HEK293 (cell line): ENCODE measurements around the gene MPDU1.

Experiments used
- AEBP2 ChIP-seq: fragments of 450-650 bp; formaldehyde crosslinking; IDR thresholded peaks from 2 replicates; pipeline ENCODE4 v1.5.1; 2016; ENCODE audit warnings: missing biosample characterization, missing genetic modification characterization, borderline replicate concordance
- GLI4 ChIP-seq: fragments of 450-650 bp; formaldehyde crosslinking; IDR thresholded peaks from 2 replicates; pipeline ENCODE4 v1.5.1; 2016; ENCODE audit warnings: missing biosample characterization, missing genetic modification characterization
- GLIS1 ChIP-seq: fragments of 450-650 bp; formaldehyde crosslinking; IDR thresholded peaks from 2 replicates; pipeline ENCODE4 v1.5.1; 2016; ENCODE audit warnings: missing biosample characterization, missing genetic modification characterization
- REPIN1 ChIP-seq: fragments of 450-650 bp; formaldehyde crosslinking; IDR thresholded peaks from 2 replicates; pipeline ENCODE4 v1.5.1; 2017; ENCODE audit warnings: missing biosample characterization, missing genetic modification characterization, low read depth
- SALL2 ChIP-seq: fragments of 450-650 bp; formaldehyde crosslinking; IDR thresholded peaks from 2 replicates; pipeline ENCODE4 v1.5.0; 2017; ENCODE audit warnings: missing biosample characterization, mild to moderate bottlenecking, missing genetic modification characterization, borderline replicate concordance
- SCRT1 ChIP-seq: fragments of 450-650 bp; formaldehyde crosslinking; IDR thresholded peaks from 2 replicates; pipeline ENCODE4 v1.5.1; 2016; ENCODE audit warnings: missing biosample characterization, missing genetic modification characterization, borderline replicate concordance
- TCF7L2 ChIP-seq: IDR thresholded peaks from 2 replicates; pipeline ENCODE4 v1.6.1; 2011; ENCODE audit warnings: low read depth, mild to moderate bottlenecking, inconsistent platforms, low read length, moderate library complexity, borderline replicate concordance
- ZBTB10 ChIP-seq: fragments of 450-650 bp; formaldehyde crosslinking; IDR thresholded peaks from 2 replicates; pipeline ENCODE4 v1.5.1; 2016; ENCODE audit warnings: missing biosample characterization, missing genetic modification characterization
- ZBTB11 ChIP-seq: fragments of 450-650 bp; formaldehyde crosslinking; conservative IDR thresholded peaks from 2 replicates; pipeline ENCODE4 v1.5.1; 2016; ENCODE audit warnings: low read depth, missing biosample characterization, missing genetic modification characterization
- ZBTB7A ChIP-seq: fragments of 450-650 bp; formaldehyde crosslinking; IDR thresholded peaks from 2 replicates; pipeline ENCODE4 v1.5.1; 2016; ENCODE audit warnings: low read depth, missing biosample characterization, missing genetic modification characterization
- ZFP3 ChIP-seq: fragments of 450-650 bp; formaldehyde crosslinking; IDR thresholded peaks from 2 replicates; pipeline ENCODE4 v1.5.1; 2016; ENCODE audit warnings: low read depth, missing biosample characterization, missing genetic modification characterization
- ZNF146 ChIP-seq: fragments of 450-650 bp; formaldehyde crosslinking; IDR thresholded peaks from 2 replicates; pipeline ENCODE4 v1.5.1; 2016; ENCODE audit warnings: missing biosample characterization, missing genetic modification characterization
- ZNF202 ChIP-seq: fragments of 450-650 bp; formaldehyde crosslinking; IDR thresholded peaks from 2 replicates; pipeline ENCODE4 v1.5.1; 2016; ENCODE audit warnings: missing biosample characterization, missing genetic modification characterization, borderline replicate concordance
- ZNF223 ChIP-seq: fragments of 450-650 bp; formaldehyde crosslinking; IDR thresholded peaks from 2 replicates; pipeline ENCODE4 v1.5.1; 2016; ENCODE audit warnings: missing biosample characterization, missing genetic modification characterization
- ZNF280C ChIP-seq: fragments of 450-650 bp; formaldehyde crosslinking; IDR thresholded peaks from 2 replicates; pipeline ENCODE4 v1.5.1; 2016; ENCODE audit warnings: missing biosample characterization, missing genetic modification characterization
- ZNF292 ChIP-seq: fragments of 450-650 bp; formaldehyde crosslinking; IDR thresholded peaks from 2 replicates; pipeline ENCODE4 v1.5.1; 2016; ENCODE audit warnings: low read depth, missing biosample characterization, missing genetic modification characterization, borderline replicate concordance
- ZNF324 ChIP-seq: fragments of 450-650 bp; formaldehyde crosslinking; IDR thresholded peaks from 2 replicates; pipeline ENCODE4 v1.5.1; 2016; ENCODE audit warnings: missing biosample characterization, missing genetic modification characterization
- ZNF596 ChIP-seq: fragments of 450-650 bp; IDR thresholded peaks from 2 replicates; pipeline ENCODE4 v1.5.0; 2018; ENCODE audit warnings: missing biosample characterization, mild to moderate bottlenecking, missing genetic modification characterization, moderate library complexity
- ZNF621 ChIP-seq: fragments of 450-650 bp; formaldehyde crosslinking; IDR thresholded peaks from 2 replicates; pipeline ENCODE4 v1.5.1; 2017; ENCODE audit warnings: missing biosample characterization, missing genetic modification characterization
- ZNF701 ChIP-seq: fragments of 450-650 bp; formaldehyde crosslinking; IDR thresholded peaks from 2 replicates; pipeline ENCODE4 v1.5.1; 2016; ENCODE audit warnings: missing biosample characterization, missing genetic modification characterization
- ZNF785 ChIP-seq: fragments of 450-650 bp; formaldehyde crosslinking; IDR thresholded peaks from 2 replicates; pipeline ENCODE4 v1.5.1; 2016; ENCODE audit warnings: missing biosample characterization, missing genetic modification characterization
- ZNF843 ChIP-seq: fragments of 450-650 bp; formaldehyde crosslinking; IDR thresholded peaks from 2 replicates; pipeline ENCODE4 v1.5.1; 2016; ENCODE audit warnings: missing biosample characterization, missing genetic modification characterization
- ZSCAN16 ChIP-seq: fragments of 450-650 bp; formaldehyde crosslinking; IDR thresholded peaks from 2 replicates; pipeline ENCODE4 v1.5.1; 2016; ENCODE audit warnings: missing biosample characterization, missing genetic modification characterization
- ZSCAN5A ChIP-seq: fragments of 450-650 bp; formaldehyde crosslinking; IDR thresholded peaks from 2 replicates; pipeline ENCODE4 v1.5.1; 2016; ENCODE audit warnings: missing biosample characterization, missing genetic modification characterization
- TF ChIP-seq, protein P1 (sequence below): fragments of 450-650 bp; formaldehyde crosslinking; IDR thresholded peaks from 2 replicates; pipeline ENCODE4 v1.5.1; 2016; ENCODE audit warnings: missing biosample characterization, missing genetic modification characterization
- TF ChIP-seq, protein P2 (sequence below): fragments of 450-650 bp; formaldehyde crosslinking; IDR thresholded peaks from 2 replicates; pipeline ENCODE4 v1.5.1; 2017; ENCODE audit warnings: missing biosample characterization, mild to moderate bottlenecking, missing genetic modification characterization, moderate library complexity

Gene MPDU1

GRCh38 chr17:7561589-7562207 is 22.0 kb upstream of the MPDU1 start, which contains the start of gene SENP3 (continued):
- no peak for TF ChIP-seq AEBP2
- TF ChIP-seq GLIS1 (tag by site-specific recombination), result peak; percentile 68
- peak; percentile 48; the same call in 1 of the 2 replicates for TF ChIP-seq ZBTB7A (tag by site-specific recombination)
- no peak for TF ChIP-seq ZNF843 (tag by site-specific recombination)
- TF ChIP-seq ZNF223 (tag by site-specific recombination), result no peak
- TF ChIP-seq, protein P1, sequence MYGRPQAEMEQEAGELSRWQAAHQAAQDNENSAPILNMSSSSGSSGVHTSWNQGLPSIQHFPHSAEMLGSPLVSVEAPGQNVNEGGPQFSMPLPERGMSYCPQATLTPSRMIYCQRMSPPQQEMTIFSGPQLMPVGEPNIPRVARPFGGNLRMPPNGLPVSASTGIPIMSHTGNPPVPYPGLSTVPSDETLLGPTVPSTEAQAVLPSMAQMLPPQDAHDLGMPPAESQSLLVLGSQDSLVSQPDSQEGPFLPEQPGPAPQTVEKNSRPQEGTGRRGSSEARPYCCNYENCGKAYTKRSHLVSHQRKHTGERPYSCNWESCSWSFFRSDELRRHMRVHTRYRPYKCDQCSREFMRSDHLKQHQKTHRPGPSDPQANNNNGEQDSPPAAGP (tag by site-specific recombination), result no peak
- no peak for TF ChIP-seq ZBTB11 (tag by site-specific recombination)
- TF ChIP-seq TCF7L2, result no peak
- TF ChIP-seq ZNF324 (tag by site-specific recombination), result no peak
- TF ChIP-seq ZNF146 (tag by site-specific recombination), result 0 out of 2 replicates have a peak, but pooled peaks have one; percentile 21
- TF ChIP-seq ZNF621 (tag by site-specific recombination), result no peak
- TF ChIP-seq ZNF280C (tag by site-specific recombination), result no peak
- no peak for TF ChIP-seq ZBTB10 (tag by site-specific recombination)
- TF ChIP-seq ZSCAN16 (tag by site-specific recombination), result no peak
- no peak for TF ChIP-seq ZFP3 (tag by site-specific recombination)
- no peak for TF ChIP-seq ZNF292 (tag by site-specific recombination)
- TF ChIP-seq ZNF785 (tag by site-specific recombination), result no peak
- TF ChIP-seq ZNF596, result no peak
- TF ChIP-seq SALL2 (tag by site-specific recombination), result no peak
- no peak for TF ChIP-seq ZSCAN5A (tag by site-specific recombination)
- TF ChIP-seq, protein P2, sequence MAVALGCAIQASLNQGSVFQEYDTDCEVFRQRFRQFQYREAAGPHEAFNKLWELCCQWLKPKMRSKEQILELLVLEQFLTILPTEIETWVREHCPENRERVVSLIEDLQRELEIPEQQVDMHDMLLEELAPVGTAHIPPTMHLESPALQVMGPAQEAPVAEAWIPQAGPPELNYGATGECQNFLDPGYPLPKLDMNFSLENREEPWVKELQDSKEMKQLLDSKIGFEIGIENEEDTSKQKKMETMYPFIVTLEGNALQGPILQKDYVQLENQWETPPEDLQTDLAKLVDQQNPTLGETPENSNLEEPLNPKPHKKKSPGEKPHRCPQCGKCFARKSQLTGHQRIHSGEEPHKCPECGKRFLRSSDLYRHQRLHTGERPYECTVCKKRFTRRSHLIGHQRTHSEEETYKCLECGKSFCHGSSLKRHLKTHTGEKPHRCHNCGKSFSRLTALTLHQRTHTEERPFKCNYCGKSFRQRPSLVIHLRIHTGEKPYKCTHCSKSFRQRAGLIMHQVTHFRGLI (tag by site-specific recombination), result no peak
- no peak for TF ChIP-seq REPIN1 (tag by site-specific recombination)
- no peak for TF ChIP-seq ZNF202 (tag by site-specific recombination)
- TF ChIP-seq GLI4 (tag by site-specific recombination), result peak; percentile 74; the same call in 1 of the 2 replicates
- no peak for TF ChIP-seq ZNF701
- TF ChIP-seq SCRT1 (tag by site-specific recombination), result no peak
